HG02884 (cell line): ENCODE results near the gene TMEM74B.
"Not testable (repeated sequence)": the region's sequence is repeated elsewhere in the genome, so short reads cannot be mapped to it uniquely, and the experiment has no call there.

Experiments used
- ATAC-seq: cut with Tn5 transposase; IDR thresholded peaks from one replicate; pipeline ENCODE4 v1.9.1; 2021; ENCODE audit warnings: mild to moderate bottlenecking, moderate library complexity; ENCODE audit not compliant: unreplicated experiment

TMEM74B gene

DNA sequence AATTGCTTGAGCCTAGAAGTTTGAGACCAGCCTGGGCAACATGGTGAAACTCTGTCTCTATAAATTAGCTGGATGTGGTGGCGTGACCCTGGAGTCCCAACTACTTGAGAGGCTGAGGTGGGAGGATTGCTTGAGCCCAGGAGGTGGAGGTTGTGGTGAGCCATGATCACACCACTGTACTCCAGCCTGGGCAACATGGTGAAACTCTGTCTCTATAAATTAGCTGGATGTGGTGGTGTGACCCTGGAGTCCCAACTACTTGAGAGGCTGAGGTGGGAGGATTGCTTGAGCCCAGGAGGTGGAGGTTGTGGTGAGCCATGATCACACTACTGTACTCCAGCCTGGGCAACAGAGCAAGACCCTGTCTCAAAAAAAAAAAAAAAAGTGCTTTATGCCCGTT, 35.0 kb downstream of the TMEM74B start:
- ATAC-seq: not testable (repeated sequence)

DNA sequence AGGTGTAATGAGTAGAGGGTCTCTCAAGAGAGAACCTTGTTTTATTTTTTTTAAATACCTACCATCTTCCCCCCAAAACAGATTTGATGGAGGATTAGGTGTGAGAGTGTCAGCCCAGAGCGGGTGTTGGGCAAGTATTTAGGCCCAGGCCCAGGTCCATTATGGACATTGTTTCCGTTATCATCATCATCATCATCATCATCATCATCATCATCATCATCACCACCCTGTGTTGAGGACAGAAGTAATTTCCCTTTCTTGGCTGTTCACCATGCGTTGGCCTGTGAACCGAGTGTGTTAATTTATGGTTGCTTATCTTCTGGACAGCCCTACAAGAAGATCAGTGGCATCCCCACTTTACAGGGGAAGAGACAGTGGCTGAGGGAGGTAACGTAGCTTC, 37.8 kb downstream of the TMEM74B start:
- ATAC-seq: no peak

DNA sequence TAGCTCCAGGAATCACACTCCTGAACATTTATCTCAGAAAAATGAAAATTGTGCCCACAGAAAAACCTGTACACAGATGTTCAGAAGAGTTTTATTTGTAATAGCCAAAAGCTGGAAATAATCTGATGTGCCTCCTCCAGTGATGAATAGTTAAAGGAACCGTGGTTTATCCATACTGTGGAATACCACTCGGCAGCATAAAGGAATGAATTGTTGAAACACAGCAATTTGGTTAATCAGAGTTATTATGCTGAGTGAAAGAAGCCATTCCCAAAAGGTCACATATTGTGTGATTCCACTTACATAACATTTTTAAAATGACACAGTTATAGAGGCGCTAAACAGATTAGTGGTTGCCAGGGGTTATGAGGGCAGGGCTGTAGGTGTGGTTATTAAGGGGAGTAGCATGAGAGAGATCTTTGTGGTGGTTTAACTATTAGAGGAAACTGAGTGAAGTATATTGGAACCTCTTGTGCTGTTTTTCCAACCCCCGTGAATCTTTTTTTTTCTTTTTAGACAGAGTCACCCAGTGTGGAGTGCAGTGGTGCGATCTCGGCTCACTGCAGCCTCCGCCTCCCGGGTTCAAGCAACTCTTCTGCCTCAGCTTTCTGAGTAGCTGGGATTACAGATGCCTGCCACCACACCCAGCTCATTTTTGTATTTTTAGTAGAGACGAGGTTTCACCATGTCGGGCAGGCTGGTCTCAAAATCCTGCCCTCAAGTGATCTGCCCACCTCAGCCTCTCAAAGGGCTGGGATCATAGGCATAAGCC, 40.2 kb downstream of the TMEM74B start:
- ATAC-seq: no peak

DNA sequence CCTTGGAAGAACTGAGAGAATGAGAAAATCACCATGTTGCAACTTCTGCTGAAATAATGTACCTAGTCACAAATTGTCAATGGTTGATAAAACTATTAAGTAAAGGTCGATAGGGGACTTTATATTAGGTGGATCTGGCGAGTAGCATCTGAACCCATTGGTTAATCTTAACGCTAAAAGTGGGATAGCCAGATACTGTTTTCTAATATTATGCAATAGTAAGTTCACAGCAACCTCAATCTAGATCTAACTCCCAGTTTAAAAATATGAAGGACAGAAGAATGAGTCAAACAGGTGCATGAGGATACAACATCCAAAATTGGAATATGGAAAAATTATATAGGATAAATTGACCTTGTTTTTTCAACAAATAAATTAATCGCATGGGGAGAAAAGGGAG, 47.5 kb downstream of the TMEM74B start:
- no peak for ATAC-seq

DNA sequence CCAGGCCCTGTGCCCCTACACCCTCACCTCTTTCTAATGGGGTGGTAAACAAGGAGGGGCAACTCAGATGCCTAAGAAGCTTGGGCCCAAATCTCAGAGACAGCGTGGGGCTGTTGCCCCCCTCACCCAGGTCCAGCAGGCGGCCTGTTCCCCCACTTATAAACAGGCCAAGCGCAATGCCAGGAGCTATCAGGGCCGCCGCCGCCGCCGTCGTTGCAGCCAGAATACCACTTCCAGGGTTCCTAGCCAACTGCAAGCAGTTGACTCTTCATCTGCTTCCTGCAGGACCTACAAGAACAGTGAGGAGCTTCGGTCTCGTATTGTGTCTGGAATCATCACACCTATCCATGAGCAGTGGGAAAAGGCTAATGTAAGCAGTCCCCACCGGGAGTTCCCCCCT, 49.9 kb downstream of the TMEM74B start:
- ATAC-seq: no peak

DNA sequence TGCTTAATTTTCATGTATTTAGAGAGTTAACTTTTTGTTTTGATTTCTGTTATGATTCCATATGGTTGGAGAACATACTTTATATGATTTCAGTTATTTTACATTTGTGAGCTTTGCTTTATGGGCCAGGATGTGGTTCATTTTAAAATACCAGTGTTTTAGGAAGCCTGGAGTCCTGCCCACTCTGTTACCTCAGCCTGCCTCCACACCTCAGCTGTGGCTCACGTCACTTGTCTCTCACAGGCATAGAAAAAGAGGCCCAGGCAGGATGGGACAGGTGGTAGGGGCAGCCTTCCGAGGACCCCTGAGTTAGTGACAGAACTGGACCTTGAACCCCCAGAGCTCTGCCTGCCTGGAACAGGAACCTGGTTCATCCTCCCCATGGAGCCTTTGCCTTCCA, 50.4 kb downstream of the TMEM74B start:
- ATAC-seq: no peak

DNA sequence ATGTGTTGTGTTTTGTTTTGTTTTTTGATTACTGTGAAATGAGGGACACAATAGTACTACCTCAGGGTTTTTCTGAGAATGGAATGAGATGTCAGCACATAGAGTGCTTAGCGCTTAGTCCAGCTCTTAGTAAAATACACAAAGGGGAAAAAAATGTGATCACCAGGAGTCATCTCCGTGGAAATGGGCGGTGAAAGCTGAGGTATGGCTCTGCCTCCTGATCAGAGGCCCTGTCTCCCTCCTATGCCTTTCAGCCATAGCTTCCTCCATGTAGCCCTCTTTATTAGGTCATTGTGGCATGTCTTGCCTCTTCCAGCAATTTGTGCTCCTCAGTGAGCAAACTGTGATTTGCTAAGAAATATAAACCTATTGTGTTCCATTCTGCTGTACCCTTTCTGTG, 53.4 kb downstream of the TMEM74B start:
- no peak for ATAC-seq

DNA sequence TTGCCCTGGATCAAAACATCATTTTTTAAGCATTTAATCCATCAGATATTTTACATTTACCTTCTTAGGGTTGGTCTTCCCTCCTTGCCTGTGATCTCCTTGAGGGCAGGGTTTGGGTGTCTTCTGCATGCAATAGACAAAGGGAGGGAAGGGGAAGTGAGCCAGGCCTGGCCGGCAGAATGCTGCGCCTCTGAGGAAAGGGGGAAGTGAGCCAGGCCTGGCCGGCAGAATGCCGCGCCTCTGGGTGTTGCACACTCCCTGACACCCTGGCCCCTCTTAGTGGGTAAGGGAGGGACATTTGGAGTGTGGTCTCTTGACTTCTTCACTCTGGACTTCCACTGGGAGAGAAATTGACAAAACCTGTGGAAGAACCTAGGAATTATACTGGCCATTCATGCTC, 53.9 kb downstream of the TMEM74B start:
- no peak for ATAC-seq
